ENCODE data around the gene GPR33.
A peak's percentile ranks its signal among the peaks of the same experiment; 100 is the strongest.
"Not testable (repeated sequence)": the region's sequence is repeated elsewhere in the genome, so short reads cannot be mapped to it uniquely, and the experiment has no call there.

GPR33 gene

DNA sequence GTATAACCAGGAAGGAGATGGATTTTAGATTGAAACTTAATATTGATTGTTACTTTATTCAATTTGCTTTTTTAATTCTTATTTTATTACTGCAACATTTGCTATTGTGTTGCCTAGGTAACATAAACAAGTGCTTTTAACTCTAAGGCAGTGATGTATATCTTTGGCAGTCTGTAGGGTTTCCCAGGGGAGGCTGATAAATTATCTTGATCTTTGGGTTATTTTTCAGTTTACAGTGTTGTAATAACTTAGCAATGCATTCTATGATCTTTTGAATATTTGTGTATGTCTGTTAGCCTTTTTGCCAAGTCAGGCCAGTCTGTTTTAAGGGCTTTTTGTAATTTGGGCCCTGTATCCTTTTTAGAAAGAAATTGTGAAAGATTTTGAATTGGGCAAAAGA lies 22.7 kb downstream of the GPR33 start:
- no peak for DNase-seq (ENCODE audit: low spot score)

DNA sequence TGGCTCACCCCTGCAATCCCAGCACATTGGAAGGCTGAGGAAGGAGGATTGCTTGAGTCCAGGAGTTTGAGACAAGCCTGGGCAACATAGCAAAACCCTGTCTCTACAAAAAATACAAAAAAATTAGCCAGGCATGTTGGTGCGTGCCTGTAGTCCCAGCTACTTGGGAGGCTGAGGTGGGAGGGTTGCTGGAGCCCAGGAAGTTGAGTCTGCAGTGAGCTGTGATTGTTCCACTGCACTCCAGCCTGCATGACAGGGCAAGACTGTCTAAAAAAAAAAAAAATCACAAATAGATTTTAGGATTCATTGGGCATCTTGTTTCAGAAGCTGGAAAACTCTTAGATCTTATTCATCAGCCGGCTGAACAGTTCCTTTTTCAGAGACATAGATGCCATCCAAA lies 25.4 kb downstream of the GPR33 start:
- not testable (repeated sequence) for H3K27ac ChIP-seq; H3K4me3 ChIP-seq; DNase-seq (ENCODE audit: low spot score)

More for the DNA sequence above, 22.7 kb downstream of the GPR33 start:
- TF ChIP-seq, protein P1, sequence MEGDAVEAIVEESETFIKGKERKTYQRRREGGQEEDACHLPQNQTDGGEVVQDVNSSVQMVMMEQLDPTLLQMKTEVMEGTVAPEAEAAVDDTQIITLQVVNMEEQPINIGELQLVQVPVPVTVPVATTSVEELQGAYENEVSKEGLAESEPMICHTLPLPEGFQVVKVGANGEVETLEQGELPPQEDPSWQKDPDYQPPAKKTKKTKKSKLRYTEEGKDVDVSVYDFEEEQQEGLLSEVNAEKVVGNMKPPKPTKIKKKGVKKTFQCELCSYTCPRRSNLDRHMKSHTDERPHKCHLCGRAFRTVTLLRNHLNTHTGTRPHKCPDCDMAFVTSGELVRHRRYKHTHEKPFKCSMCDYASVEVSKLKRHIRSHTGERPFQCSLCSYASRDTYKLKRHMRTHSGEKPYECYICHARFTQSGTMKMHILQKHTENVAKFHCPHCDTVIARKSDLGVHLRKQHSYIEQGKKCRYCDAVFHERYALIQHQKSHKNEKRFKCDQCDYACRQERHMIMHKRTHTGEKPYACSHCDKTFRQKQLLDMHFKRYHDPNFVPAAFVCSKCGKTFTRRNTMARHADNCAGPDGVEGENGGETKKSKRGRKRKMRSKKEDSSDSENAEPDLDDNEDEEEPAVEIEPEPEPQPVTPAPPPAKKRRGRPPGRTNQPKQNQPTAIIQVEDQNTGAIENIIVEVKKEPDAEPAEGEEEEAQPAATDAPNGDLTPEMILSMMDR (IDR thresholded peaks at IDR 0.05): no peak
- Histone ChIP-seq H3K27ac (no peak overlapping the region), H3K4me3 (no peak overlapping the region)

DNA sequence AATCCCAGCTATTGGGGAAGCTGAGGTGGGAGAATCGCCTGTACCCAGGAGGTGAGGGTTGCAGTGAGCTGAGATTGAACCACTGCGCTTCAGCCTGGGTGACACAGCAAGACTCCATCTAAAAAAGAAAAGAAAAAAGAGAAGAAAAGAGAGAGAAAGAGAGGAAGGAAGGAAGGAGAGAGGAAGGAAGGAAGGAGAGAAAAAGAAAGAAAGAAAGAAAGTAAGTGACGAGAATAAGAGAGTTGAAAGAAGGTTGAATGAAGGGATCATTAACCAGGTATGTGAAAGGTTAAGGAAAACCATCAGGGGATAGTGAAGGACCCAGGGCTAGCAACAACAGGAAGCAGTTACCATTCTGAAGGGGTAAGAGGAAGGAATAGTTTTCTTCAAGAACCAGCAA lies 26.3 kb downstream of the GPR33 start:
- TF ChIP-seq, protein P1 (IDR thresholded peaks at IDR 0.05): no peak
- no peak overlapping the region for H3K4me3 ChIP-seq
- H3K27ac ChIP-seq: no peak overlapping the region
- DNase-seq (ENCODE audit: low spot score): no peak

DNA sequence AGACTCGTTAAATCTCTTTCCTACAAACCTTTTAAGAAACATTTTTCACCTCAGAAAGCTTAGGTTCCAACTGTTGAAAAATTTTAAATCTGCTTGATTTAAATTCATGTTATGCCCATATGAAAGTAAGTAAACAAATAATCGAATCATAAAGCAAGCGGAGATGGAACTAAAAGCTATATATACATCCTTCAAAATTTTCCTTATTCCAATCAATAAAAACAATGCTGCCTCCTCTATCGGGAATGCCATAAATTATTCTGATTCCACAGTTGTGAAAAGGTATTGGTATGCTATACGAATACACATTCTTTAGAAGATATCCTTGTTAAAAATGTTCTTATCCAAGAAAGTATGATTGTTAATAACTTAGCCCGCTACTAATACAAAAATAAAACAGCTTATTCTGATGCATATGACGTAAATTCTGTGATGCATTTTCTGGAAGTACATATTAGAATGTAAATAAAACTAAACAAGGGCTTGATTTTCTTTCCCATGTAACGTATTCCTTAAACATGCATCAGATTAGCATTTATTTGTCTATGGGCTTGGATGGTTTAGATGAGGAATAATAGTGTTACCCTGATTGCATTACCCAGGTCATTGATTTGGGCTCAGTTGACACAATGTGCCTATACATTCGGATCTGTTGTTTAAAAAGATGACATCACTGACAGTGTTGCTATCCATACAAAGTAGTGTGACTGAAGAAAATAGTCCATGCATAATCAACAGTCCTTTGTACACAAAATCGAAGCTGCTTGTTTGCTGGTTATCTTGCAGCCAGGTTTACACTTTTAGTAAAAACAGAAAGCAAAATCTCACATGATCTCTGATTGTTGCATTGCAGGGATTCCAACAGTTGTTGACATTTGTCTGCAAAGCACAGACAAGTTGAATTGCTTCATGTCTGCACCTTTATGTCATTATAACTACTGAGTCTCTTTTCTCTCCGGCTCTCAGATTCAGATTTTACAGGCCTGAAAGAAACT lies 29.9 kb downstream of the GPR33 start:
- TF ChIP-seq, protein P1 (IDR thresholded peaks at IDR 0.05): no peak
- Histone ChIP-seq H3K4me3 (peak overlapping the region; percentile 80), H3K27ac (peak overlapping the region; percentile 79 to 92)
- no peak for DNase-seq (ENCODE audit: low spot score)

DNA sequence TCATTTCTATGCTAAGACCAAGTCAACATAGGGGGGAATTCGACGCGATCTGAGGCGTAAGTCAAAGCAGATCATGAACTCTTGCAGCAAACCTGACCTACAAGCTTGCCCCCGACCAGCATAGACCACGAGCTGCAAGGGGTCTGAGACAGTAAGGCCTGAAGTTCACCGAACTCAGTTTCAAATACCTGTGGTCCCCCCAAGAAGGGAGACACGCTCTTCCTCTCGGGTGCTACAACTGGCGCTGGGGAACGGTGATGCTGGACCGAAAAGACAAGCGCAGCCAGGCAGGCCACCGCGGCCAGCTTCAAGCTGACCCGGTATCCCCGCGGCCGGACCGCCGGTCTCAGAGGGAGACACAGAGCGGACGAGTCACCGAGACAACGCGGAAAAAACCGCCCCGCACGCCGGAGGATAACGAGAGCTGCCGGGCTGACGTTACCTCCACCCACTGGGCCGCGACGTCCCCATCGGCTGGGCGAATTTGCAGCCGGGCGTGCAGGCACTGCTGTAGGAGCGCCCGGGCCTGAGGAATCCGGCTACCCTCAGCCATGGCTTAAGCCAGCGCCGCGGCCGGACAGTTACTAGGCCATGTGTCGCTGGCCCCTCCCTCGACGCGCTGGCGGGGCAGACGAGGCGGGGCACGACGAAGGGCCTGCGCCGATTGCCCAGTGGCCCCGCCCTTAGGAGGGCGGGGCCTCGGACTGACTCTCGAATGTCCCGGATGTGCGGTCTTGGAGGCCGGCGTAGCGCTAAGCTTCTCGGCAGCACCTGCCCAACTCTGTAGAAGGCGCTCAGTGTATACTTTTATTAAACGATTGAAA lies 30.8 kb downstream of the GPR33 start, which contains the start of gene DTD2:
Gene DTD2 (minus strand): TSS at position 666 of the 824 bp plus-strand sequence. CDS start 113 bp downstream, at position 553.
- Histone ChIP-seq H3K27ac (peak within 1 kb of the TSS; percentile 79 to 92), H3K4me3 (peak within 1 kb of the TSS; percentile 80)
- DNase-seq (ENCODE audit: low spot score): peak; percentile 94
- TF ChIP-seq, protein P1 (IDR thresholded peaks at IDR 0.05): no peak

DNA sequence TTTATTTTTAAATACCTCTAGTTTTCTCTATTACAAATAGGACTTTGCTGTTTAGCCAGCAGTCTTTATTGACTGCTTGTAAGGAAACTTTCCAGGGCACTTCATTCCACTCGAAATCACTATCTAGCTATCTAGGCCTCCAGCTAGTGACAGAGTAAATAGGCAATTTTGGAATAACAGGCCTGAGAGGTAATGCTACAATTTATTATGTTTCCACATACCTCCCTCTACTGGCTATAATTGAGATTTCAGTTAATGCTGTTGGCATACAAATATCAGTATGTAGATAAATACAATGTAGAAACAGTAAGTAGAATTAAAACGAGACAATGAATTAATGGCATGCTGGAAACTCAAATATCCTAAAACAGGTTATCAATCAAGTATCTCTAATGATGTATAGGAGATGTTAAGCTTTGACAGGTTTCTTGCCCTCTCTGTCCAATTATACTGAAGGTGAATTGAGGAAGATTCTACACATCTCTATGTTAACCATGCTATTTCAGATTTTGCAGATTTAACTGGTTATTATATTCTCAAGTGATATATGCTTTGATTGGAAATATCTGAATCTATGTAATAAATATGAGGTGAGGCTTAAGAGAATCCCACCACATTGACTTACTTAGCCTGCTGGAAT lies 37.7 kb downstream of the GPR33 start:
- TF ChIP-seq, protein P1 (IDR thresholded peaks at IDR 0.05): peak; percentile 68
- no peak overlapping the region for H3K4me3 ChIP-seq
- DNase-seq (ENCODE audit: low spot score): no peak
- peak overlapping the region in 1 of 2 donors; percentile 11 for H3K27ac ChIP-seq

DNA sequence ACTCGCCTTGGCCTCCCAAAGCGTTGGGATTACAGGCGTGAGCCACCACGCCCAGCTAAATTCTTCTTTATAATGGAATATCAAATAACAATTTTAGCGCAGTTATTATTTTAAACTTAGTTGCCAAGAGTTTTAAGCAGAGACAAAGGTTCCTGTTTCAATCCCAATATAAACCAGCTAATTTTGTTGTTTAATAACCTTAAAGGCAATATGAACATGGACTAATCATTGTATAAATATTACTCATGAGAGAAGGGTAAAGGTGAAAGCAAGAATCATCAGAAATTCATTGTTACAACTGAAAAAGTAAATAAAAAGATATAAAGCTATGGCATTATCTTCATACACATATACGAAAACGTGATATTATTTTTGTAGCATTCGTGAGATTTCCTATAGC lies 38.7 kb downstream of the GPR33 start:
- TF ChIP-seq, protein P1 (IDR thresholded peaks at IDR 0.05): no peak
- no peak for DNase-seq (ENCODE audit: low spot score)
- no peak overlapping the region for H3K4me3 ChIP-seq
- no peak overlapping the region for H3K27ac ChIP-seq

All from coronary artery (tissue), 2 donors.